GM21515 (cell line): ENCODE measurements around the gene RPS16.
"Not testable (repeated sequence)": the region's sequence is repeated elsewhere in the genome, so short reads cannot be mapped to it uniquely, and the experiment has no call there.

Experiments
- ATAC-seq: cut with Tn5 transposase; IDR thresholded peaks from one replicate; pipeline ENCODE4 v1.9.1; 2021; ENCODE audit not compliant: unreplicated experiment

The RPS16 gene

GRCh38 chr19:39435499-39436349, at the start of gene RPS16:
Gene RPS16, minus strand, starts transcription at chr19:39435949. Its CDS starts 54 bp downstream, at chr19:39435895.
- ATAC-seq = peak; percentile 67

GRCh38 chr19:39483141-39483540, 47.4 kb upstream of the RPS16 start:
- no peak for ATAC-seq

GRCh38 chr19:39481676-39482075, 45.9 kb upstream of the RPS16 start:
- no peak for ATAC-seq

GRCh38 chr19:39481229-39481545, 45.4 kb upstream of the RPS16 start:
- no peak for ATAC-seq

GRCh38 chr19:39480337-39481228, 44.8 kb upstream of the RPS16 start, which contains the start of gene TIMM50:
Gene TIMM50, plus strand, starts transcription at chr19:39480838. Its CDS starts 16 bp downstream, at chr19:39480854.
- peak; percentile 80 for ATAC-seq

- no peak for ATAC-seq
These were observed 44.2 kb upstream of the RPS16 start for GRCh38 chr19:39479916-39480315.

GRCh38 chr19:39479319-39479801, 43.6 kb upstream of the RPS16 start:
- ATAC-seq = not testable (repeated sequence)

GRCh38 chr19:39475748-39476147, 40.0 kb upstream of the RPS16 start:
- ATAC-seq = no peak

GRCh38 chr19:39474139-39474620, 38.4 kb upstream of the RPS16 start:
- ATAC-seq = no peak

GRCh38 chr19:39473443-39473960, 37.8 kb upstream of the RPS16 start:
- ATAC-seq = no peak

- no peak for ATAC-seq
These were observed 37.1 kb upstream of the RPS16 start for GRCh38 chr19:39472746-39473442.

GRCh38 chr19:39471756-39472536, 36.2 kb upstream of the RPS16 start:
- ATAC-seq = no peak

GRCh38 chr19:39470724-39471339, 35.1 kb upstream of the RPS16 start:
- ATAC-seq = no peak

GRCh38 chr19:39469567-39469966, 33.8 kb upstream of the RPS16 start:
- no peak for ATAC-seq

GRCh38 chr19:39469036-39469435, 33.3 kb upstream of the RPS16 start:
- ATAC-seq = no peak

GRCh38 chr19:39467941-39468340, 32.2 kb upstream of the RPS16 start:
- ATAC-seq = no peak

GRCh38 chr19:39465956-39466747, 30.4 kb upstream of the RPS16 start:
- no peak for ATAC-seq

- ATAC-seq = no peak
These were observed 27.7 kb upstream of the RPS16 start for GRCh38 chr19:39463403-39463802.

- ATAC-seq = not testable (repeated sequence)
These were observed 15.5 kb upstream of the RPS16 start for GRCh38 chr19:39451257-39451656.
